ENCODE results near the gene NABP1.
"Not testable (repeated sequence)": the region's sequence is repeated elsewhere in the genome, so short reads cannot be mapped to it uniquely, and the experiment has no call there.

The NABP1 gene

DNA sequence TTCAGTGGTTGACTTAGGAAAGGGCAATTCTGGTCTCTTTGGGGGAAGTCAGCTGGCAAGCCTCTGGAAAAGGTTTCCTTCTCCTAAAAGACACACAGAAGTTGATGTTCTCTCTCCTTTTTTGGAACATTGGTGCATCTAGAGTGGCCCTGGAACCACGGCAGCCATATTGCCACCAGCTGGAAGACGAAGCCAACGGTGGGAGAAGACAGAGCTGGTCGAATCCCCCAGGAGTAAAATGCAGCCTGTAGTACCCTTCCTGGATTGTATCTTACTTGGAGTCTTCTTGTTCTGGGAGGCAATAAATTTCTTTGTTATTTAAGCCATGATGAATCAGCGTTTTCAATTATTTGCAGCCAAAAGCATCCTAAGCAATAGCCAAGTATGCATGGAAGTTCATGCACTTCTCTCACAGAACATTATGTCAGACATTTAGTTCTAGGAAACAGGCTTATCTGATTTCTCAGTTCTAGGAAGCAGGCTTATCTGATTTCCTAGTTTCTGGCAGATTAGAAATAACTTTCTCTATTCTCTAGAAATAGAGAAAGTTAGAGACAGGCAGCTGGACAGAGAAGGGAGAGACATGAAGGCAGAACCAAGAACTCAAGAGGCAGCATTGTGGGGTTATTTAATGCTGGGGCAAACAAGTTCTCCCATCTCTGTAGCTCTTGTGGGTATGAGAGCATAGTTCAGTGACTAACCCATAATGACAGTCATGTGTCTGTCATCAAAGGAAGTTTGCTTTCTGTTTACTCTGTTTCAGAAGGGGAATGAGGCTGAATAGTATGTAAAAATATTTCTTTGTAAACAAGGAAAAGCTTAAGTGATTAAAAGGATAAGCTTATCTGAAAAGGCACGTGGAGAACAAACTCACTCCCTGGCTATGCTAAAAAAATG is 40.5 kb upstream of the NABP1 start:
- 78 to 92% methylated on average over 5 to 6 of the region's 6 CpGs for WGBS, 2 experiments
- Histone ChIP-seq H3K27ac (ENCODE audit: insufficient read depth, low read depth, low read length, poor library complexity, severe bottlenecking) (no peak overlapping the region), H3K36me3 (ENCODE audit: control insufficient read depth, insufficient read depth, low read length) (no peaks in the 10 kb centered on the region), H3K4me3 (ENCODE audit: insufficient read depth, low read depth, low read length) (no peak overlapping the region), H3K4me1 (ENCODE audit: control insufficient read depth, insufficient read depth, low read length) (peaks cover 5% of the 10 kb centered on the region), H3K9me3 (ENCODE audit: control insufficient read depth, low read length) (no peaks in the 10 kb centered on the region), H3K27me3 (ENCODE audit: control insufficient read depth, insufficient read depth, low read length, poor library complexity, severe bottlenecking) (no peaks in the 10 kb centered on the region)

DNA sequence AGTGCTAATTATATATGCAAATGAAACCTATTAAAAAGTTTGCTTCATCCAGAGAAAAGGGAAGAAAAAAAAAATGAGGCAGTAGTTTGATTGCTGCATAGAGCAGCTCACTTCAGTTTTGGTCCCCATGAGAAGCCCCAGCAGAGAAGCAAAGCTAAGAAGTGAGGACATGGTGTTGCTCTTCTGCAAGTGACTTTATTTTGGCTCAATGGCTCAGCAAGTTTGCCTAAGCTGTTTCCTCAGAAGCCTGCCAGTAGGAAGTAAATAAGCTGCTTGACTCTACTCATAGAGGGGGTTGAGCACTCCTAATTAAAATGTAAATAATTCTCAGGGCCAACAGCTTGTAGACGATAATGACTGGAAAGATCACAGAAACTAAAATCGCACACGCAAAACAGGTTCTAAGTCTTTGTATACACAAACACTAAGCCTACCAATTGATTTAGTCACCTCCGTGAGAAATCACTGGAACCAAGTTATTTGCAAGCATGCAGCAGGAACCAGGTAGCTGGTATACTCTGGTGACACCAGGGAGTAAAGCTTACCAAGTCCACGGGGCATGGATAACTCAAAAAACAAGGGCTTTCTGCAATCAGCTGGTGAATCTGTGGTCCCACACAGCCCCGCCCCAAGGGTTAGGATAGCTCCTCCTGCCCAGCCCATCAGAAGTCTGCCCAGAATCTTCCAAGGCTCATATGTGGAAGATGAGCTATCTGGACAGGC is 39.7 kb upstream of the NABP1 start:
- Histone ChIP-seq H3K27ac (ENCODE audit: insufficient read depth, low read depth, low read length, poor library complexity, severe bottlenecking) (no peak overlapping the region), H3K4me1 (ENCODE audit: control insufficient read depth, insufficient read depth, low read length) (peaks cover 5% of the 10 kb centered on the region), H3K36me3 (ENCODE audit: control insufficient read depth, insufficient read depth, low read length) (no peaks in the 10 kb centered on the region), H3K27me3 (ENCODE audit: control insufficient read depth, insufficient read depth, low read length, poor library complexity, severe bottlenecking) (no peaks in the 10 kb centered on the region), H3K9me3 (ENCODE audit: control insufficient read depth, low read length) (no peaks in the 10 kb centered on the region), H3K4me3 (ENCODE audit: insufficient read depth, low read depth, low read length) (no peak overlapping the region)
- 58 to 59% methylated on average over 6 of the region's 6 CpGs for WGBS, 2 experiments

DNA sequence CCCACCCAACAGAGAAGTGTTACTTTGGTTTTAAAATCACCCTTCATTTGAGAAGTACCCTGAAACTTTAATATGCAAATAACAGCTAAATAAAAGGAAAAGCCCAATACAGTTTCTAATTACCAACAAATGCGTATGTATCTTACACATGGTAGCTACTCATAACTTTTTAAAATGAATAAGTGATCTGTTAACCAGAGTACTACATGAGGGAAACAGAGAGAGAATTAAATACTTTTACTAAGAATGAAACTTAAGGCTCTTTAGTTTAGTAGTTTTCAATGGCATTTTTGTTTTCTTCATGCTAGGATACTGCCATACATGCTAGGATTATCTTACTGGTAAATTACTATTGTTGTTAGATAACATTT is 39.1 kb upstream of the NABP1 start:
- no peaks in the 10 kb centered on the region for H3K36me3 ChIP-seq (ENCODE audit: control insufficient read depth, insufficient read depth, low read length)
- H3K27me3 ChIP-seq (ENCODE audit: control insufficient read depth, insufficient read depth, low read length, poor library complexity, severe bottlenecking), result no peaks in the 10 kb centered on the region
- peaks cover 5% of the 10 kb centered on the region for H3K4me1 ChIP-seq (ENCODE audit: control insufficient read depth, insufficient read depth, low read length)
- H3K27ac ChIP-seq (ENCODE audit: insufficient read depth, low read depth, low read length, poor library complexity, severe bottlenecking), result no peak overlapping the region
- H3K4me3 ChIP-seq (ENCODE audit: insufficient read depth, low read depth, low read length), result no peak overlapping the region
- whole genome bisulfite sequencing, 2 experiments, result 86 to 100% methylated on average over 1 of the region's 1 CpG
- no peaks in the 10 kb centered on the region for H3K9me3 ChIP-seq (ENCODE audit: control insufficient read depth, low read length)

DNA sequence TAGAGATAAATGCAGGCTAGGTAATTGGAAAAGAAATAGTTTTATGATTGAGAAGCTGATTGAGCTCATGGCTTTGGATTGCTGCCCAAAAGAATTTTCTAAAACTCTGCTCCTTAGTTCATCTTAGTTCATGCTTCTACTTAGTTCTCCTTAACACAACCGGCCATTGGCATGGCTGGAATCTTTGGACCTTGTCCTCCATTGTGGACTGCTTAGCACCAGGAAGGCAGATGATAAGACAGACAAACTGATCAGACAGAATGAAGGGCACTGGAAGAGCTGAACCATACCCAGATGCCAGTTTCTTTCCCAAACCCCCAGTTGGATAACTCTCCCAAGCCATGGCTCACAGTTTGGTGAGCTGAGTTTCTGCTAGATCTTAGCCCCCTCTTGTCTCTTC is 36.3 kb upstream of the NABP1 start:
- WGBS, 2 experiments, result 83 to 91% methylated on average over 1 of the region's 1 CpG
- H3K27ac ChIP-seq (ENCODE audit: insufficient read depth, low read depth, low read length, poor library complexity, severe bottlenecking), result no peak overlapping the region
- H3K4me1 ChIP-seq (ENCODE audit: control insufficient read depth, insufficient read depth, low read length), result peaks cover 5% of the 10 kb centered on the region
- H3K27me3 ChIP-seq (ENCODE audit: control insufficient read depth, insufficient read depth, low read length, poor library complexity, severe bottlenecking), result no peaks in the 10 kb centered on the region
- no peaks in the 10 kb centered on the region for H3K36me3 ChIP-seq (ENCODE audit: control insufficient read depth, insufficient read depth, low read length)
- H3K4me3 ChIP-seq (ENCODE audit: insufficient read depth, low read depth, low read length), result no peak overlapping the region
- H3K9me3 ChIP-seq (ENCODE audit: control insufficient read depth, low read length), result no peaks in the 10 kb centered on the region

DNA sequence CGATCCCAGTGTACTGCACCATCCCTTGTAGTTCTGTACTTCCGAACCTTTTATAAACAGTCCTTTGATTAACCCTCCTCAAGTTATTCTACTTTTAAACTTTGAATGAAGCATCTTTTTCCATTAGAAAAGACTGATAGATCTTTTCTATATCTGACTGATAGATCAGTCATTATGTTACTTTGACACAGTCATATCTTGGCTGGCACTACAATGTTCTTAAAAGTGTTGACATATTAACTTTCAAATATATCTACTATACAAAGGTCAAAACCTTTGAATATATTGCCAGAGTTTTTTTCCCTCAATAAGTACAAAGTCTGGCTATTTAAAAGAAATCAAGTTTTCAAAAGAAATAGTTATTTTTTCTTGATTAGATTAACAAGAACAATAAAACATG is 35.4 kb upstream of the NABP1 start:
- H3K4me3 ChIP-seq (ENCODE audit: insufficient read depth, low read depth, low read length), result no peak overlapping the region
- no peaks in the 10 kb centered on the region for H3K36me3 ChIP-seq (ENCODE audit: control insufficient read depth, insufficient read depth, low read length)
- H3K9me3 ChIP-seq (ENCODE audit: control insufficient read depth, low read length), result no peaks in the 10 kb centered on the region
- H3K4me1 ChIP-seq (ENCODE audit: control insufficient read depth, insufficient read depth, low read length), result peaks cover 5% of the 10 kb centered on the region
- WGBS, 2 experiments, result 95 to 96% methylated on average over 2 of the region's 2 CpGs
- no peak overlapping the region for H3K27ac ChIP-seq (ENCODE audit: insufficient read depth, low read depth, low read length, poor library complexity, severe bottlenecking)
- no peaks in the 10 kb centered on the region for H3K27me3 ChIP-seq (ENCODE audit: control insufficient read depth, insufficient read depth, low read length, poor library complexity, severe bottlenecking)

DNA sequence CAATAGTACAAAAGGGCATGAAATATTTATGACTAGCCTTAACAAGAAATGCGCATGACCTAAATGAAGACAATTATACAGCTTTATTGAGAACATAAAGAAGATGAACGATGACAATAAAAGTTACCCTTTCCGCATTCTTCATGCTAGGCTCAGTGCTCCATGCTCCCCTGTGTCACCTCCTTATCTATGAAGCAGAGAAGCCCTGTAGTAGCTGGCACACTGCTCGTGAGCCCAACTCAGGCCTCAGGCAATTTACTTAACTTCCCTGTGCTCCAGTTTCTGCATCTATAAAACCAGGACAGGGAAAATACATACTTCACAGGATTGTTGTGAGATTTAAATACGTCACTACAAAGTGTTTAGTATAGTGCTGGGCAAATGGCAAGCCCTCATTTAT is 34.5 kb upstream of the NABP1 start:
- H3K4me3 ChIP-seq (ENCODE audit: insufficient read depth, low read depth, low read length), result no peak overlapping the region
- H3K36me3 ChIP-seq (ENCODE audit: control insufficient read depth, insufficient read depth, low read length), result no peaks in the 10 kb centered on the region
- 89 to 94% methylated on average over 4 to 5 of the region's 5 CpGs for WGBS, 2 experiments
- H3K9me3 ChIP-seq (ENCODE audit: control insufficient read depth, low read length), result no peaks in the 10 kb centered on the region
- H3K27me3 ChIP-seq (ENCODE audit: control insufficient read depth, insufficient read depth, low read length, poor library complexity, severe bottlenecking), result no peaks in the 10 kb centered on the region
- H3K4me1 ChIP-seq (ENCODE audit: control insufficient read depth, insufficient read depth, low read length), result no peaks in the 10 kb centered on the region
- H3K27ac ChIP-seq (ENCODE audit: insufficient read depth, low read depth, low read length, poor library complexity, severe bottlenecking), result no peak overlapping the region

DNA sequence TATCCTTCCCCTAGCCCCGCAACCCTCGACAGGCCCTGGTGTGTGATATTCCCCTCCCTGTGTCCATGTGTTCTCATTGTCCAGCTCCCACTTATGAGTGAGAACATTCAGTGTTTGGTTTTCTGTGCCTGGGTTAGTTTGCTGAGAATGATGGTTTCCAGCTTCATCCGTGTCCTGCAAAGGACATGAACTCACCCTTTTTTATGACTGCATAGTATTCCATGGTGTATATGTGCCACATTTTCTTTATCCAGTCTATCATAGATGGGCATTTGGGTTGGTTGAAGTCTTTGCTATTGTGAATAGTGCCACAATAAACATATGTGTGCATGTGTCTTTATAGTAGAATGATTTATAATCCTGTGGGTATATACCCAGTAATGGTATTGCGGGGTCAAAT is 33.3 kb upstream of the NABP1 start:
- H3K9me3 ChIP-seq (ENCODE audit: control insufficient read depth, low read length); H3K27me3 ChIP-seq (ENCODE audit: control insufficient read depth, insufficient read depth, low read length, poor library complexity, severe bottlenecking); H3K4me1 ChIP-seq (ENCODE audit: control insufficient read depth, insufficient read depth, low read length); H3K4me3 ChIP-seq (ENCODE audit: insufficient read depth, low read depth, low read length); H3K36me3 ChIP-seq (ENCODE audit: control insufficient read depth, insufficient read depth, low read length); H3K27ac ChIP-seq (ENCODE audit: insufficient read depth, low read depth, low read length, poor library complexity, severe bottlenecking): not testable (repeated sequence)
- WGBS, 2 experiments, result 71% methylated on average over 4 of the region's 4 CpGs

DNA sequence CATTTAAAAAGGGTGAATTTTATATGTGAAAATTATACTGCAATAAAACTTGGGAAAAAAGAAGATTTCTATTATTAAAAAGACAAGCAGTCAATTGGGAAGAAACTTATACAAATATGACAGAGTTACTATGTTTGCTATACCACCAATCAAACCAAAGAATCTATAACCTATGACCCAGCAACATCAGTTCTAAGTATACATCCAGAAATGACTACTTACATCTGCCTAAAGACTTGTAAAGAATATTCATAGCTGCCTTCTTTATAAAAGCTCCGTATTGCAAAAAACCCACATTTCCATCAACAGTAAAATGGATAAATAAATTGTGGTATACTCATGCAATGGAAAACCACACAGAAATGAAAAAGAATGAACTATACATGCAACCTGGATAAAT is 32.9 kb upstream of the NABP1 start:
- H3K9me3 ChIP-seq (ENCODE audit: control insufficient read depth, low read length), result no peaks in the 10 kb centered on the region
- H3K27me3 ChIP-seq (ENCODE audit: control insufficient read depth, insufficient read depth, low read length, poor library complexity, severe bottlenecking), result no peaks in the 10 kb centered on the region
- no peaks in the 10 kb centered on the region for H3K36me3 ChIP-seq (ENCODE audit: control insufficient read depth, insufficient read depth, low read length)
- no peak overlapping the region for H3K4me3 ChIP-seq (ENCODE audit: insufficient read depth, low read depth, low read length)
- no peak overlapping the region for H3K27ac ChIP-seq (ENCODE audit: insufficient read depth, low read depth, low read length, poor library complexity, severe bottlenecking)
- no peaks in the 10 kb centered on the region for H3K4me1 ChIP-seq (ENCODE audit: control insufficient read depth, insufficient read depth, low read length)
- 100% methylated on average over 1 of the region's 1 CpG; no CpG with 5 or more reads in 1 of the 2 experiments for WGBS, 2 experiments

DNA sequence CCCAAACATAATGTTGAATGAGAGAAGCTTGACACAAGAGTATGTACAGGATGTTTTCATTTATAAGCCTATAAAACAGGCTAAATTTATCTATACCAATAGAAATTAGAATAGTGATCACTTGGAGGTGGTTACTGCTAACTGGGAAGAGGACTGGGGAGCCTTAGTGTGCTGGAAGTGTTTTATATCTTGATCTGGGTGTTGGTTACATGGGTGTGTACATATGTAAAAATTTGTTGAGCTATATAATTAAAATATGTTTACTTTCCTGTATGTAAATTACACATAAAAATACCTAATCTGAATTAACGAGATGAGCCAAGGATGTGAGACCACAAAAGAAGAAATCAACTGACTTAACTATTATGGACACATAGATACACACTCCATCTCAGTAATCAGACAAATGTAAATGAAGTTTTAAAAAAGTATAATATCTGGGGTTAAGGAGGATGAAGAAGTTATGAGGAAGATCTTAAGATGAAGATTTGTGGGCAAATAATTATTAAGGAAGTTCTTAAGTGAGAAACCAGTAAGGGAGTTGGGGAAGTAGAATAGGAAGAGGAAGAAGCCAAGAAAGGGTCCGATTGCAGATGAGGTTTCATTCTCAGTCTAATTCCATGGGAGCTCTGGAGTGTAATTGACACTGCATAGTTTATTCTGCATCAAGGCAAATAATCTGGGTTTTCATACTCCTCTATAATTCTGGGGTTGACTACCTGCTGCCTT is 32.3 kb upstream of the NABP1 start:
- Histone ChIP-seq H3K27me3 (ENCODE audit: control insufficient read depth, insufficient read depth, low read length, poor library complexity, severe bottlenecking) (no peaks in the 10 kb centered on the region), H3K4me1 (ENCODE audit: control insufficient read depth, insufficient read depth, low read length) (no peaks in the 10 kb centered on the region), H3K4me3 (ENCODE audit: insufficient read depth, low read depth, low read length) (no peak overlapping the region), H3K9me3 (ENCODE audit: control insufficient read depth, low read length) (no peaks in the 10 kb centered on the region), H3K27ac (ENCODE audit: insufficient read depth, low read depth, low read length, poor library complexity, severe bottlenecking) (no peak overlapping the region), H3K36me3 (ENCODE audit: control insufficient read depth, insufficient read depth, low read length) (no peaks in the 10 kb centered on the region)
- 0% methylated on average over 1 of the region's 2 CpGs for WGBS, 2 experiments

All from ectodermal cell (in vitro differentiated cells).